Colonic mucosa (tissue), 4 donors: Measurements from ENCODE around the gene FAM107A. TPM values are rescaled to one million over a fixed set of nuclear protein-coding genes. Genes with fewer than 3 reads are reported as not detected.

Source experiments
- DNase-seq: peaks from one replicate; pipeline ENCODE4 v3.0.0-alpha.2; 2020
- H3K27ac ChIP-seq: fragments of 200-600 bp; one replicate; pipeline ENCODE4 v1.8.0; 2021
- H3K27me3 ChIP-seq: fragments of 200-600 bp; one replicate; pipeline ENCODE4 v1.8.0; 2021
- H3K36me3 ChIP-seq: fragments of 200-600 bp; one replicate; pipeline ENCODE4 v1.8.0; 2021
- H3K4me1 ChIP-seq: fragments of 200-600 bp; one replicate; pipeline ENCODE4 v1.8.0; 2021; ENCODE audit warnings: mild to moderate bottlenecking
- H3K4me3 ChIP-seq: fragments of 200-600 bp; one replicate; pipeline ENCODE4 v1.8.0; 2021
- H3K9ac ChIP-seq, 2 donors: one replicate each; pipeline ENCODE4 v1.7.0; 2013; ENCODE audit warnings: control low read depth in 2 of 2, low read depth in 2 of 2, low read length in 2 of 2
- H3K9me3 ChIP-seq: fragments of 200-600 bp; one replicate; pipeline ENCODE4 v1.8.0; 2021
- CTCF ChIP-seq: fragments of 200-600 bp; IDR thresholded peaks from one replicate; pipeline ENCODE4 v1.8.0; 2022; ENCODE audit warnings: antibody characterized with exemption, mild to moderate bottlenecking
- intact Hi-C: fragments of 100-400 bp; cut with DNase I; formaldehyde crosslinking; loops from one replicate; pipeline ENCODE4 v1.14.1; 2022
- total RNA-seq, 2 donors: library from RNA; stranded (reverse); fragmentation: NEBNext Ultra II Directional in 1 of 2; extraction: Animal tissue kit (Norgen Biotek cat#: 25700) in 1 of 2; gene quantifications; one replicate each; pipeline ENCODE4 v1.2.1, GENCODE V29; 2021
- donor health status: healthy.
- donor health status: DM: no; HTN: no; CAD: no.
- donor health status: DM: no; HTN: no; CAD: no.

The FAM107A gene
- total RNA-seq, 2 donors from 2014 or later = 2.2 to 5.1 TPM

GRCh38 chr3:58567251-58567515 lies 10.0 kb downstream of the FAM107A start:
- no peak for TF ChIP-seq CTCF
- Histone ChIP-seq H3K9me3 (no peaks in the 10 kb centered on the region), H3K36me3 (no peaks in the 10 kb centered on the region), H3K4me3 (no peak overlapping the region), H3K9ac (no peak overlapping the region), H3K4me1 (no peaks in the 10 kb centered on the region), H3K27me3 (no peaks in the 10 kb centered on the region), H3K27ac (no peak overlapping the region)
- DNase-seq = no peak
- intact Hi-C loops = no loop called here

- Histone ChIP-seq H3K27ac (no peak overlapping the region), H3K27me3 (no peaks in the 10 kb centered on the region), H3K9ac (no peak overlapping the region), H3K4me3 (no peak overlapping the region), H3K9me3 (no peaks in the 10 kb centered on the region), H3K36me3 (no peaks in the 10 kb centered on the region), H3K4me1 (no peaks in the 10 kb centered on the region)
- intact Hi-C loops = no loop called here
- DNase-seq = peak; percentile 15
- TF ChIP-seq CTCF = no peak
Observed at GRCh38 chr3:58566398-58567250, 10.6 kb downstream of the FAM107A start.

GRCh38 chr3:58565621-58566397 lies 11.4 kb downstream of the FAM107A start:
- Histone ChIP-seq H3K9ac (no peak overlapping the region), H3K27ac (no peak overlapping the region), H3K4me1 (no peaks in the 10 kb centered on the region), H3K4me3 (no peak overlapping the region), H3K27me3 (no peaks in the 10 kb centered on the region), H3K9me3 (no peaks in the 10 kb centered on the region), H3K36me3 (no peaks in the 10 kb centered on the region)
- peak; percentile 14 for DNase-seq
- no peak for TF ChIP-seq CTCF
- intact Hi-C loops = no loop called here

GRCh38 chr3:58564456-58565160 lies 12.6 kb downstream of the FAM107A start:
- Histone ChIP-seq H3K27ac (no peak overlapping the region), H3K36me3 (no peaks in the 10 kb centered on the region), H3K9ac (no peak overlapping the region), H3K9me3 (no peaks in the 10 kb centered on the region), H3K4me3 (no peak overlapping the region), H3K4me1 (no peaks in the 10 kb centered on the region), H3K27me3 (no peaks in the 10 kb centered on the region)
- TF ChIP-seq CTCF = no peak
- DNase-seq = peak; percentile 48
- intact Hi-C loops = no loop called here

- Histone ChIP-seq H3K4me1 (no peaks in the 10 kb centered on the region), H3K9ac (no peak overlapping the region)
- TF ChIP-seq CTCF = no peak
Observed at GRCh38 chr3:58564054-58564453, 13.1 kb downstream of the FAM107A start.

More at GRCh38 chr3:58564054-58564453, 13.1 kb downstream of the FAM107A start:
- Histone ChIP-seq H3K4me3 (no peak overlapping the region), H3K36me3 (no peaks in the 10 kb centered on the region), H3K27ac (no peak overlapping the region), H3K27me3 (no peaks in the 10 kb centered on the region), H3K9me3 (no peaks in the 10 kb centered on the region)
- intact Hi-C loops = no loop called here
- no peak for DNase-seq
